Stomach (tissue), 4 donors: ENCODE measurements around the gene CEP250.

ENCODE experiments used
- POLR2A ChIP-seq, 4 donors: fragments of 450-650 bp; IDR thresholded peaks; one replicate each; pipeline ENCODE4 v1.6.1; 2016; ENCODE audit warnings: antibody characterized with exemption in 4 of 4, control low read depth in 2 of 4, mild to moderate bottlenecking in 1 of 4, moderate library complexity in 1 of 4
- POLR2AphosphoS5 ChIP-seq, 3 donors: sonication (generic); formaldehyde crosslinking; IDR thresholded peaks; one replicate each; pipeline ENCODE4 v1.6.1; 2016; ENCODE audit warnings: antibody characterized with exemption in 3 of 3
- TF ChIP-seq, protein P1 (sequence below), 7 experiments: fragments of 450-650 bp in 4 of 7; fragments of 200-600 bp in 3 of 7; sonication (generic) in 3 of 7; IDR thresholded peaks; one replicate each; pipeline ENCODE4 v1.5.1; 2016 to 2019; ENCODE audit warnings: antibody characterized with exemption in 7 of 7, control low read depth in 2 of 7, mild to moderate bottlenecking in 1 of 7

DNA sequence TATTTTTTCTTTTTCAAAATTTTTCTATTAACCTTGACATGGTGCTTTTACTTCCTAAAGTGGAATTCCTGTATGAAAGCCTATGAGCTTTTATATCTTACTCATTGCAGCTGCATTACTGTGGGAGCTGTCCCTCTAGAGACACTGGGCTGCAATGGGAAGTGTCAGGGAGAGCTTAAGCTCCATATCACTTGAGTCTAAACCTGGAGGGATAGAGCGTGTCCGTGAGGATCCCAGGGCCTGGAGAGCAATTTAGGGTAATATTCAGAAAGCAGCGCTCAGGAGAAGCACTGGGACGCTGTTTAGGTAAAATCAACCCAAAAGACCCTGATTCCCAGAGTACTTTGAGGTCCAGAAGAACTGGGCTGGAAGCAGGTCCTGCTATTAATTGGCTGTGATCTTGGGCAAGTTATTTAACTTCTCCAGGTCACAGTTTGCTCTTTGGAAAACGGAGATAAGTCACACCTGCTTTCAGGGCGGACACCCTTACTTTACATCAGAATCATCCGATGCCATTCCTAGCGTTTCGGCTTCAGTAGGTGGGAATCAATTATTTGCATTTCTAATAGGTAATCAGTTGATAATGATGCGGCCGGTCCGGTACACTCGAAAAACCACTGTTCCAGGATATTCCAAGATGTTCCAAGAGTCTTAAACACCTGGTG lies 85.9 kb downstream of the CEP250 start:
- TF ChIP-seq, protein P1, sequence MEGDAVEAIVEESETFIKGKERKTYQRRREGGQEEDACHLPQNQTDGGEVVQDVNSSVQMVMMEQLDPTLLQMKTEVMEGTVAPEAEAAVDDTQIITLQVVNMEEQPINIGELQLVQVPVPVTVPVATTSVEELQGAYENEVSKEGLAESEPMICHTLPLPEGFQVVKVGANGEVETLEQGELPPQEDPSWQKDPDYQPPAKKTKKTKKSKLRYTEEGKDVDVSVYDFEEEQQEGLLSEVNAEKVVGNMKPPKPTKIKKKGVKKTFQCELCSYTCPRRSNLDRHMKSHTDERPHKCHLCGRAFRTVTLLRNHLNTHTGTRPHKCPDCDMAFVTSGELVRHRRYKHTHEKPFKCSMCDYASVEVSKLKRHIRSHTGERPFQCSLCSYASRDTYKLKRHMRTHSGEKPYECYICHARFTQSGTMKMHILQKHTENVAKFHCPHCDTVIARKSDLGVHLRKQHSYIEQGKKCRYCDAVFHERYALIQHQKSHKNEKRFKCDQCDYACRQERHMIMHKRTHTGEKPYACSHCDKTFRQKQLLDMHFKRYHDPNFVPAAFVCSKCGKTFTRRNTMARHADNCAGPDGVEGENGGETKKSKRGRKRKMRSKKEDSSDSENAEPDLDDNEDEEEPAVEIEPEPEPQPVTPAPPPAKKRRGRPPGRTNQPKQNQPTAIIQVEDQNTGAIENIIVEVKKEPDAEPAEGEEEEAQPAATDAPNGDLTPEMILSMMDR (IDR thresholded peaks at IDR 0.05) = no peak
- TF ChIP-seq POLR2AphosphoS5 (IDR thresholded peaks at IDR 0.05) (no peak), POLR2A (IDR thresholded peaks at IDR 0.05) (no peak)
